OCI-M1 (cell line): Measurements from ENCODE around the gene CLPSL2.
A peak's percentile ranks its signal among the peaks of the same experiment; 100 is the strongest.

Experiments used
- DNase-seq: peaks from one replicate; lab custom pipeline; 2025; lab: John Stamatoyannopoulos, UW

CLPSL2 gene

GRCh38 chr6:35787266-35788218 lies 11.1 kb downstream of the CLPSL2 start:
- no peak for DNase-seq

GRCh38 chr6:35788423-35788982 lies 12.1 kb downstream of the CLPSL2 start:
- no peak for DNase-seq

DNA sequence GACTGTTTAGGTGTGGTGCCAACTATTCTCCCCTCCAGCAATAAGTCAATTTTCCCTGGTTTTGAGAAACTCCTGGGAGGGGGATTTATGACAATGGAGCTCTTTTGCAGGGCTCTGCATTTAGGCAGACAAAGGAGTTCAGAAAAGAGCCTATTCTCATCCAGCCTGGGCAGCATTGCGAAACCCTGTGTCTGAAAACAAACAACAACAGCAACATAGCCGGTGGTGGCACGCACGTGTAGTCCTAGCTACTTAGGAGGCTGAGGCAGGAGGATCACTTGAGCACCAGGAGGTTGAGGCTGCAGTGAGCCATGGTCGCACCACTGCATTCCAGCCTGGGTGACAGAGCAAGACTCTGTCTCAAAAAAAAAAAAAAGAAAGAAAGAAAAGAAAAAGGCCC lies 14.3 kb downstream of the CLPSL2 start:
- no peak for DNase-seq

DNA sequence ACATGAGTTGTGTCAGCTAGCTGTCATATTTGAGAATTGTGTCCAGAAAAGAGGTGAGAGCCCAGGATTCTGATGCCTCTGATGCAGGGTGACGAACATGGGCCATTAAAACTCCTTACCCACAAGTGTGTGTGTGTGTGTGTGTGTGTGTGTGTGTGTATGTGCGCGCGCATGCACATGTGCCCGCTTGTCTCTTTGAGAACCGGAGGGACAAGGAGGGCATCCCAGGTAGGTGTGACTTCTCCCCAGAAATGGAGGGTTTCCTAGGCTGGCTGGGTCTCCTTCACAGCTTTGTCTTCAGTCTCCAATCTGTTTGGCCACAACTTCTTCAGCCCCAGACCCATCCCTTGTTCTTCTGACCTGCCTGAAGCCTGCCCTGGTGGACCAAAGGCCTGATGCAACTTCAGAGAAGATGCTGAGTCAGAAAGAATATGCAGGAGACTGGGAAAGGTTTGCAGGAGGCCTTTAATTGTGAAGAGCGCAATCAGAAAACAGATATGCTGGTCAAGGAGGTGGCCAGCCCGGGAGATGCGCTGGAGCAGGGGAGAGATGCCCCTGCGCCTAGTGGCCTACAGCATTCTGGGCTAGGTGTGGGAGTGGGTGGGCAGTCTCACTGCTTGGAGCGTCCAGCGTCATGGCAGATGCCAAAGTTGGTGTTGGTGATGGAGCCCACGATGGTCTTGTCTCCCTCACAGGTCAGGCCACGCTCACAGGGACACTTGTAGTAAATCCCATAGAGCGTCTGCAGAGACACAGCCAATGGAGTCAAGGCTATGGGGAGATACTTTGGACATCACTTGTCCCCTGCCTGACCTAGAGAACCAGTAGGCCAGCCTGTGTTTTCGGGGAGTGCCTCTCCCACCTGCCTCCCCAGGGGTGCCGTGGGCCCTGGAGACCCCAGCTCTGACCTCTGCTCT lies 18.4 kb downstream of the CLPSL2 start:
- DNase-seq = no peak

DNA sequence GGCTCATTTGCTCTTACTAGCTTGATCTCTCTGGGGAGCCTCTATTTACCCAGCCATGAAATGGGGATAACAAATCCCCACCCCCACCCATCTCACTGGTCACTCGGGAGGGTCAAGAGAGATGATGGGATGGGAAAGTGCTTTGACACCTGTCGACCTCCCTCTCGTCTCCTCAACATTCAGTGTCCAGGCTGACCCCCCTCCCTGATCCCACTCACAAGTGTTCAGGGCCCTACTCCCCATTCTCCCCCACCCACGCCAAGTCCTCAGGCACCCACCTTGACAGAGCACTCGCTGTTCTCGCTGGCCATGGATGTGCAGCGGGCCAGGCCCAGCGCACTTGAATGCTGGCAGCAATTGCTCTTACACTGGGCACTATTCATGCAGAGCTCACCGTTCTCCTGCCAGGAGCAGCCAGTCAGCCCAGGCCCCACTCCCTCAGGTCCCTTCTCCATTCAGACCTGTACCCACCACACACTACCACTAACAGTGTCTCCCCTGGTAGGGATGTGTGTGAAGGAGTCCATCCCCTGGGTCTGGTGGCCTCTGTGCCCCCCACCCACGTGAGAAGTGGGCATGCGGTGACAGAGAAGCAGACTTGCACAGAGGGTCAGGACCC lies 19.2 kb downstream of the CLPSL2 start:
- no peak for DNase-seq

- no peak for DNase-seq
Observed at GRCh38 chr6:35796236-35796635, 19.8 kb downstream of the CLPSL2 start.

DNA sequence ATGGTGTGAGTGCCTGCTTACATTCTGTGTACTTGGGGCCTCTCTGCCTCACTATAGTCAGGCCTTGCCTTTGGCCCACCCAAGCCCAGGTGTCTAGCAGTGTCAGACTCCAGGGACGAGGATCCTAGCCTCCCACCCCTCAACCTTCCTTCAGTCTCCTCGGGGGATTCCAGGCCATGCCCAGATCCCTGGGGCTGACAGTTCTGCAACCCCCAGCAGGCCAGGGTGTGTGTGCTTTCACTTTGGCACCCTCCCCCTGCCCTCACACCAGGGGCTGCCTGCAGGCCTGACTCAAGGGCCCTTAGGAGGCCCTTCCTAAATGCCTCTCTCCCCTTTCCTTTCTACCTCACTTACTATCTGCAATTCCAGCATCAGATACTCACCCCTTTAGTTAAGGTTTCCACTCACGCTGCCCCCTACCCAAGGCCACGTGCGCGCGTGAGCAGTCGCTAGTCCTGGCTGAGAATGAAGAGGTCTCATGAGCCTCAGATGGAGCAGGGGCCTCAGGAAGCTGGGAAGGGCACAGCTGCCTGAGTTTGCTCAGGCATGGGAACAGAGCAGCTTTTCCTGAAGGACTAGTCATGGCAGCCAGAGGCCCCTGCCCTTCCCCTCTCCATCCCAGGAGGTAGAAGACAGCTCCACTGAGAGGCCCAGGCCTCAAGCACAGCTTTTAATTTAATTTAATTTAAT lies 21.6 kb downstream of the CLPSL2 start:
- DNase-seq = no peak

DNA sequence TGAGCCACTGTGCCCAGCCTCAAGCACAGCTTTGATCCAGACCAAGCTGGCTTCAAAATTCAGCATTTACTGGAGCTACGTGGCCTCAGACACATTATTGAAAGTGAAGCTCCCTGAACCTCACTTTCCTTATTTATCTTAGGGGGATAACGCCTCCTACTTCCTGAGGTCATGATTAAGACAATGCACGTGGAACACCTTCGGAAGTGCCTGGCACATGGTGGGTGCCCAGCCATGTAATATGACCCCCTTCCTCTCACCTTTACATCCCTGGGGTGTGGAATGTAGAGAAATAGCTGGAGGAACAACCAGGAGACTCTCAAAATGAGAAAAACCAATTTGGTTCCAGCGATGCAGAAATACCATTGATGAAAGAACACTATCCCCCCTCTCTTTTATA lies 22.3 kb downstream of the CLPSL2 start:
- no peak for DNase-seq

DNA sequence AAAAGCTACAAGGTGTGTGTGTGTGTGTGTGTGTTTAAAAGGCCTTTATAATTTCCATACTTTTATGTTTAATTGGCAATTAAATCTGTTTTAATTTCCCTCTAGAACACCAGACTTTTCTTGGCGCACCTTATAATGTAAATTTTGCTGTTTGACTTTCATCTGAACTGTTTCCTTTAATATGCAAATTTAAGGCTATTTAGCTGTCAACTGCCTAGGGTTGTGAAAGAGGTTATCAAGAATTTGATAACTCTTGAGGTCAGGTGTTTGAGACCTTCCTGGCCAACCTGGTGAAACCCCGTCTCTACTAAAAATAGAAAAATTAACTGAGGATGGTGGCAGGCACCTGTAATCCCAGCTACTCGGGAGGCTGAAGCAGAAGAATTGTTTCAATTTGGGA lies 24.8 kb downstream of the CLPSL2 start:
- no peak for DNase-seq

DNA sequence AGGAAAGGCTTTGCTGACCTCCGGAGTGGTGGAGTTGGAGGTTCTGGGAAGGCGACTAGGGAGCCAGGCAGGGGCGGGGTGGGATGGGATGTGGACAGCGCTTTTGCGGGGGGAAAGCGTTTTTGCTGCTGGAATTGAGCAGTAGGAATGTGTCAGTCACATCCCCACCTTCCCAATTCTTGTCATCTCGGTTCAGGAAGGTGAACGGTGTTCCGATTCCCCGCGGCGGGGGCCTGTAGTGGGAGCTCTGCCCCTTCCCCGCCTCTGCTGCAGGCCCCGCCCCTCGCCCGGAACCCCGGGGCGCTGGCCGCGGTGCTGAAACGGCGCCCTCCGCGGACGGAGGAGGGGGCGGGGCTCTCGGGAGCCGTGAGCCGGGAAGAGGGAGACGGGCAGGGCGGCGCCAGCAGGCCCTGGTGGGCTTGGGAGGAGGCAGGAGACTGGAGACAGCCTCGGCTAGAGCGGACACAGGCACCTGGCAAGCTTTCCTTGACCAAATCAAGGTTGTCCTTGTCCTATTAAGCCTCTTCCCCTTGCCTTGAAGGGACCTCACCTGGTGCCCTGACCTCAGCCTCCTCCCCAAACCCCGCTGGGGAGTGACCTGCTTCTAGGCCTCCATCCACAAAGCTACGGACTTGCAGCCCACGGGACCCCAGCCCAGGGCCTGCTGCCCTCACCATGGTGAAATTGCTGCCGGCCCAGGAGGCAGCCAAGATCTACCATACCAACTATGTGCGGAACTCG lies 28.8 kb downstream of the CLPSL2 start, which contains the start of gene LHFPL5:
Gene LHFPL5 (plus strand): TSS at position 357 of the 741 bp plus-strand sequence. CDS start 319 bp downstream, at position 676.
- peak; percentile 77 for DNase-seq

DNA sequence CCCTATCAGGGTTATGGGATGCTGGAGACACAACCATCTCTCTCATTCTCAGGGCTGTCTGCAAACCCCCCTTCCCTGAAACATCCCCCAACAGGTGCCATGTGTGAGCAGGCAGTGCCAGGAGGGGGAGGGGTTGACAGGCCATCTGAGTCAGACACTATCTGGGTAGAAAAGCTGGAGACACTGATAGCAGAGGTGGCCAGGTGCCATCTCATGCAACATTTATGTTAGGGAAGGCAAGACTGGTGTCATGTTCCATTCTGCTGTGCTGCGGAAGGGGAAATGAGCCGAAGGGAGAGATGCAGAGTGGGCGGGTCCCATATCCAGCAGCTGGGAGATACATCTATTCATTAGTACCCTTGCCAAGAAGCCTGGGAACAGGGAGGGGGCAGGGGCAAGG lies 32.3 kb downstream of the CLPSL2 start:
- DNase-seq = peak; percentile 41

DNA sequence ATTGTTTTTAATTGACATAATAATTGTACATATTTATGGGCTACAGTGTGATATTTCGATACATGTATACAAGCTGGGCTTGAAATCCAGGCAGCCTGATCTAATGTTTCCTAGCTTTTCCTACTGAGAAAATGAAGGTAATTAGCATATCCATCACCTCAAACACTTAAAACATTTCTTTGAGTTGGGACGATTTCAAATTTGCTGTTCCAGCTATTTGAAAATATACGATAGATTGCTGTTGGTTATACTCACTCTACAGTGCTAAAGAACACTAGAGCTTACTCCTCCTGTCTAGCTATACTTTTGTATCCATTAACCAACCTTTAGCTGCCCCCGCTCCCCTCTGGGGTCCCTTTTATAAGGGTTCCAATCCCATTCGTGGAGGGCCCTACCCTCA lies 33.4 kb downstream of the CLPSL2 start:
- no peak for DNase-seq

DNA sequence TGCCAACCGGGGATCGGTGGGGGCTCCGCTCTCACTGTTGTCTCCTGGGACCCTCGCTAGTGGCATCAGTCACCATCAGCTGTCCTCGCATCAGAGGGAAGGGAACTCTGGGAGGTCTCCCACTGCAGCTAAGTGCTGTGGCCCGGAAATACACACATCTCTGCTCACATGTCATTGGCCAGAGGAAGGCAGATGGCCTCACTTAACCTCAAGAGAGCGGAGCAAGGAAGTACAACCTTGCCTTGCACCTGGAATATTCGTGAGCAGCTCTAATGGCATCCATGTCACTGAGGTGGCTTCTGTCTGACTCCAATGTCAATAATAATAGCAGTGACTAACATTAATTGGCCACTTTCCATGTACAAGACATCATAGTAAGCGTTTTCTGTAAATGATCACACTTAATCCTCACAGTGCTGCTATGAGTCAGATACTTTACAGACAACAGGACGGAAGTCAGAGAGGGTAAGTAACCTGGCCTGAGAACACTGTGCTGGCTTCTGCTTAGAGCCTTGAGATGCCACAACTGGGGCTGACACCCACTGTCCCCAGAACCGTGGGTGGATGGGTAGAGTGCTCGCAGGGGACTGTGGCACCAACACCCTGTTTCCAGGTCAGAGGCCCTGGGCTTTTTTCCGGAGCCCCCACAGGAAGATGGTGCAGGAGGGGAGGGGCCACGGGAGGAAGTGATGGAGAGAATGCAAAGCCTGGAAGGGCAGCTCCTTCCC lies 34.7 kb downstream of the CLPSL2 start:
- DNase-seq = no peak

DNA sequence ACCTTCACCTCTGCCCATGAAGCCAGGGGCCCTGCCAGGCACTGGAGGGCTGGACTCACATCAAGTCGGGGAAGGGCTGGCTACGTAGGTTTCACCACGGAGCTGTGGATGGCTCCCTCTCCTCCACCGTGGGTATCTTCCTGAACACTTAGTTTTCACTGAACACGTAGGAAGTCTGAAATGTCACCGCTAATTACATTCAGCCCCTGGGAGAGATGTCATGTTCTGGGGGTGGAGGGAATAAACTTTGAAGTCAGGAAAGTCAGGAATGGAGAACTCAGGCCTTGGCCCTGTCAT lies 35.2 kb downstream of the CLPSL2 start:
- DNase-seq = no peak

DNA sequence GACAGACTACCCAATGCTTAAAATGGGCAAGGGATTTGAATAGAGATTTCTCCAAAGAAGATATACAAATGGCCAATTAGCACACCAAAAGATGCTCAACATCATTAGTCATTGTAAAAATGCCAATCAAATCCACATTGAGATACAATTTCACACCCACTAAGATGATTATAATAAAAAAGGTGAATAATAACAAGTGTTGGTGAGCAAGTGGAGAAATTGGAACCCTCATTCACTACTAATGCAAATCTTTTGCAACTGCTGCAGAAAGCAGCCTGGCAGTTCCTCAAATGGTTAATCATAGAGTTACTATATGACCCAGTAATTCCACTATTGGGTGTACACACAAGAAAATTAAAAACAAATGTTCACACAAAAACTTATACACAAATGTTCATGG lies 41.1 kb downstream of the CLPSL2 start:
- DNase-seq = no peak

DNA sequence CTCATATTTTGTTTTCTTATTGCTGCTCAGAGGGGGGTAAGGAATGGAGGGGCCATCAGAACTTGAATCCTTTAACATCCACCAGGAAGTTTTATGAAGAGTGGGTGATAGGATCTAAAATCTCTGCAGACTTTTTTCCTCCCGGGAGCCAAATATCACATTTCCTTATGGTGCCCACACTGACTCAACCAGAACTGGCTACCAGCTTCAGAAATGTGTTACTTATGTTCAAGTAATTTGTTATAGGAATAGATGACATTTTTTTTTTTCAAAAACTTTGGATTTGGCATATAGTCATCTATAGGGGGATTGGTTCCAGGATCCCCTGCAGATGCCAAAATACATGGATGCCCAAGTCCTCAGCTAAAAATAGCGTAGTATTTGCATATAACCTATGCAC lies 47.2 kb downstream of the CLPSL2 start:
- DNase-seq = no peak

- no peak for DNase-seq
Observed at GRCh38 chr6:35824552-35825192, 48.3 kb downstream of the CLPSL2 start.
